RWPE2 (cell line): ENCODE measurements around the gene FBXL19.

Experiments used
- ATAC-seq: fragments of 200-7000 bp; cut with Tn5 transposase; 3 replicates; pipeline ENCODE4 v1.9.1; 2021; ENCODE audit warnings: low read depth
- DNase-seq: peaks from one replicate; pipeline ENCODE4 v3.0.0-alpha.2; 2020; ENCODE audit warnings: low spot score
- H3K27ac ChIP-seq: fragments of 450-650 bp; 2 replicates; pipeline ENCODE4 v1.5.1; 2017; ENCODE audit warnings: mild to moderate bottlenecking; ENCODE audit not compliant: poor library complexity, severe bottlenecking
- H3K27me3 ChIP-seq: fragments of 250-450 bp; sonication (Bioruptor Pico); 2 replicates; pipeline ENCODE4 v1.5.1; 2021; ENCODE audit warnings: mild to moderate bottlenecking, moderate library complexity; ENCODE audit not compliant: insufficient read depth, poor library complexity, severe bottlenecking
- H3K36me3 ChIP-seq: fragments of 250-450 bp; sonication (Bioruptor Pico); 2 replicates; pipeline ENCODE4 v1.5.1; 2020; ENCODE audit warnings: low read depth, mild to moderate bottlenecking, moderate library complexity
- H3K4me1 ChIP-seq: fragments of 250-450 bp; sonication (Bioruptor Pico); 2 replicates; pipeline ENCODE4 v1.5.1; 2021; ENCODE audit warnings: mild to moderate bottlenecking, moderate library complexity; ENCODE audit not compliant: insufficient read depth, poor library complexity, severe bottlenecking
- H3K4me3 ChIP-seq: fragments of 250-450 bp; sonication (Bioruptor Pico); 2 replicates; pipeline ENCODE4 v1.5.1; 2021; ENCODE audit warnings: mild to moderate bottlenecking, moderate library complexity; ENCODE audit not compliant: severe bottlenecking
- H3K9me3 ChIP-seq: fragments of 250-450 bp; sonication (Bioruptor Pico); 2 replicates; pipeline ENCODE4 v1.5.1; 2021; ENCODE audit warnings: mild to moderate bottlenecking, moderate library complexity; ENCODE audit not compliant: severe bottlenecking
- TF ChIP-seq, protein P1 (sequence below): fragments of 450-650 bp; IDR thresholded peaks from one replicate; pipeline ENCODE4 v1.5.1; 2017; ENCODE audit warnings: mild to moderate bottlenecking, moderate library complexity; ENCODE audit not compliant: poor library complexity, severe bottlenecking

FBXL19 gene

DNA sequence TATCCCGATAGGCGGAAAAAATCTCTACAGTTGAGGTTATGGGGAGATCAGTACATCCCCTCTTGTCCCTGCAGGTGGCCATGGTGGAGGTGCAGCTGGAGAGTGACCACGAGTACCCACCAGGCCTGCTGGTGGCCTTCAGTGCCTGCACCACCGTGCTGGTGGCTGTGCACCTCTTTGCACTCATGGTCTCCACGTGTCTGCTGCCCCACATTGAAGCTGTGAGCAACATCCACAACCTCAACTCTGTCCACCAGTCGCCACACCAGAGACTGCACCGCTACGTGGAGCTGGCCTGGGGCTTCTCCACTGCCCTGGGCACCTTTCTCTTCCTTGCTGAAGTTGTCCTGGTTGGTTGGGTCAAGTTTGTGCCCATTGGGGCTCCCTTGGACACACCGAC, 29.7 kb downstream of the FBXL19 start:
- no peaks in the 10 kb centered on the region for H3K27me3 ChIP-seq
- no peak overlapping the region for H3K4me3 ChIP-seq
- H3K27ac ChIP-seq, result no peak overlapping the region
- no peak for ATAC-seq
- peaks cover 5% of the 10 kb centered on the region for H3K4me1 ChIP-seq
- DNase-seq, result no peak
- H3K9me3 ChIP-seq, result no peaks in the 10 kb centered on the region
- TF ChIP-seq, protein P1, sequence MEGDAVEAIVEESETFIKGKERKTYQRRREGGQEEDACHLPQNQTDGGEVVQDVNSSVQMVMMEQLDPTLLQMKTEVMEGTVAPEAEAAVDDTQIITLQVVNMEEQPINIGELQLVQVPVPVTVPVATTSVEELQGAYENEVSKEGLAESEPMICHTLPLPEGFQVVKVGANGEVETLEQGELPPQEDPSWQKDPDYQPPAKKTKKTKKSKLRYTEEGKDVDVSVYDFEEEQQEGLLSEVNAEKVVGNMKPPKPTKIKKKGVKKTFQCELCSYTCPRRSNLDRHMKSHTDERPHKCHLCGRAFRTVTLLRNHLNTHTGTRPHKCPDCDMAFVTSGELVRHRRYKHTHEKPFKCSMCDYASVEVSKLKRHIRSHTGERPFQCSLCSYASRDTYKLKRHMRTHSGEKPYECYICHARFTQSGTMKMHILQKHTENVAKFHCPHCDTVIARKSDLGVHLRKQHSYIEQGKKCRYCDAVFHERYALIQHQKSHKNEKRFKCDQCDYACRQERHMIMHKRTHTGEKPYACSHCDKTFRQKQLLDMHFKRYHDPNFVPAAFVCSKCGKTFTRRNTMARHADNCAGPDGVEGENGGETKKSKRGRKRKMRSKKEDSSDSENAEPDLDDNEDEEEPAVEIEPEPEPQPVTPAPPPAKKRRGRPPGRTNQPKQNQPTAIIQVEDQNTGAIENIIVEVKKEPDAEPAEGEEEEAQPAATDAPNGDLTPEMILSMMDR, result no peak
- H3K36me3 ChIP-seq, result no peaks in the 10 kb centered on the region

DNA sequence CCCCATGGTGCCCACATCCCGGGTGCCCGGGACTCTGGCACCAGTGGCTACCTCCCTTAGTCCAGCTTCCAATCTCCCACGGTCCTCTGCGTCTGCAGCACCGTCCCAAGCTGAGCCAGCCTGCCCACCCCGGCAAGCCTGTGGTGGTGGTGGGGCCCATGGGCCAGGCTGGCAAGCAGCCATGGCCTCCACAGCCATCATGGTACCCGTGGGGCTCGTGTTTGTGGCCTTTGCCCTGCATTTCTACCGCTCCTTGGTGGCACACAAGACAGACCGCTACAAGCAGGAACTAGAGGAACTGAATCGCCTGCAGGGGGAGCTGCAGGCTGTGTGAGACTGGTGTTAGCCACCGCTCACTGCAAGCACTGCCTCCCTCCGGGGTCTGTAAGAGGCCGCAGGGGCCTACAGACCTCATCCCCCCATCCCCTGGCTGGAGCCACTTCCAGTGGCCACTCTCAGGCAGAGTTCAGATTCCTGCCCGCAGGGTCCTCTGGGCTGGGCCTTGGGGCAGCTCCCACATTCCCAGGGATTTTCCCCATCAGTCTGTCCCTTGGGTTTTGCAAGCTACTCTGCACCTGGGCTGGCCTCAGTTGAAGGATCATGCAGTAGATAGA, 30.2 kb downstream of the FBXL19 start:
- Histone ChIP-seq H3K4me1 (peaks cover 5% of the 10 kb centered on the region), H3K36me3 (no peaks in the 10 kb centered on the region), H3K9me3 (no peaks in the 10 kb centered on the region), H3K4me3 (no peak overlapping the region), H3K27ac (no peak overlapping the region), H3K27me3 (no peaks in the 10 kb centered on the region)
- DNase-seq (no peak), ATAC-seq (no peak)
- TF ChIP-seq, protein P1, result peak; percentile 62

DNA sequence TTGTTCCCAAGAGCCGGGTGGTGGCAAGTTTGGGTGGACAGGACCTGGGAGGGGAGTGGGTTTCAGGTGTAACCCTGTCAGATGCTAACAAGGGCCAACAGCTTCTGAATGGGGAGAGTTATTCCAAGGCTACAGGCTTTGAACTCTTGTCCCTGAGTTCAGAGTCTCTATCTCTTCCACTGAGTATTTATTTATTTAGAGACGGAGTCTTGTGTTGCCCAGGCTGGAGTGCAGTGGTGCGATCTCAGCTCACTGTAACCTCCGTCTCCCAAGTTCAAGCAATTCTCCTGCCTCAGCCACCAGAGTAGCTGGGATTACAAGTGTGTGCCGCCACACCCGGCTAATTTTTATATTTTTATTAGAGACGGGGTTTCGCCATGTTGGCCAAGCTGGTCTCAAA, 31.6 kb downstream of the FBXL19 start:
- no peak overlapping the region for H3K27ac ChIP-seq
- no peaks in the 10 kb centered on the region for H3K9me3 ChIP-seq
- H3K36me3 ChIP-seq, result peaks cover 13% of the 10 kb centered on the region
- H3K27me3 ChIP-seq, result no peaks in the 10 kb centered on the region
- no peak overlapping the region for H3K4me3 ChIP-seq
- ATAC-seq (no peak), DNase-seq (no peak)
- TF ChIP-seq, protein P1, result no peak
- H3K4me1 ChIP-seq, result peaks cover 5% of the 10 kb centered on the region

DNA sequence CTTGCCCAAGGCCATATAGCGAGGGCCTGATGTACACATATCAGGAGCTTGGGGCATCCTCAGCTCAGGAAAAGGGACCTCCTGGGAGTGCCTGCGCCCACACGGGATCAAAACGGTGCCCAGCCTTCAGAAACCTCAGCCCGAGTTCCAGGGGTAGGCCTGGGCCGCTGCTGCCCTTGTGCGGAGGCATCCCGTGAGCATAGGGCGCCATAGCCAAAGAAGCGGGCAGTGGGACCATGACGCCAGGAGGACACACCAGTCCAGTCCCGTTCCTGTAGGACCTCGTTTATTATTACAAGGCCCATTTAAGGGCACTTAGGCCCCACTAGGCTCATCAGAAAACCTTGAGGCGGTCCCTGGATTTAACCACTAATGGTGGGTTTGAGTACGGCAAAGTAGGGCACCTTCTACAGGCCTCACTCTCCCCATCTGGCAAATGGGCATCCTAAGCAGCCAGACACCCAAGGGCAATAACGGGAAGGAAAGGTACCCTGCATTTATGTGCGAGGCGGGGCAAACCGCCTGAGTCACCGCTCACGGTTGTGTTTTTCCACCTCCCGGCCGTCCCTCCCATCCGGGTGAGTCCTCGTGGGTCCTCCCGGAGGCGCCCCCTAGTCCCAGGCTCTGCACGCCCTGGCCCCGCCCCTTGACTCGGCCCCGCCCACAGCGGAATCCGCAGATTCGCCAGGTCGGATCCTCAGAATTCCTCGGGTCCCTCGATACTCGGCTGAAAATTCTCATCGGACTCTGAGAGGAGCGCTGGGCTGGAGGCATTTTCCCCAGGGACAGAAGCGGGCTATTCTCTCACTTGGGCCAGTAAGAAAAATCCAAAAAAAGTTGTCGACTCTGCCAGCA, 33.5 kb downstream of the FBXL19 start:
- peak overlapping the region; percentile 91 for H3K4me3 ChIP-seq
- DNase-seq (peak; percentile 92), ATAC-seq (peak; percentile 71)
- peak overlapping the region; percentile 79 for H3K27ac ChIP-seq
- no peaks in the 10 kb centered on the region for H3K27me3 ChIP-seq
- peaks cover 30% of the 10 kb centered on the region for H3K36me3 ChIP-seq
- no peaks in the 10 kb centered on the region for H3K4me1 ChIP-seq
- TF ChIP-seq, protein P1, result peak; percentile 38
- H3K9me3 ChIP-seq, result no peaks in the 10 kb centered on the region
